HCT116 (cell line): ENCODE measurements around the gene RNPEPL1. TPM values are rescaled to one million over a fixed set of nuclear protein-coding genes. Genes with fewer than 3 reads are reported as not detected.

Experiments used
- ATAC-seq: fragments of 200-7000 bp; cut with Tn5 transposase; 2 replicates; pipeline ENCODE4 v1.9.1; 2020; ENCODE audit warnings: mild to moderate bottlenecking, moderate library complexity
- BruUV-seq: library from RNA; stranded (reverse); fragments of 400-500 nt; replicated peaks from 2 replicates; lab custom pipeline; 2021; lab: Mats Ljungman, UMichigan
- CTCF ChIA-PET: fragments of 300-600 bp; sonication (Branson Sonifier 250); formaldehyde crosslinking; loops from one replicate; lab custom pipeline; 2021; ENCODE audit warnings: antibody characterized with exemption; lab: Charles Lee
- POLR2A ChIA-PET: fragments of 300-600, 350-600 bp; sonication (Branson Sonifier 250); formaldehyde crosslinking; loops from one replicate; lab custom pipeline; 2021; ENCODE audit warnings: antibody characterized with exemption; lab: Charles Lee
- RAD21 ChIA-PET, 2 experiments: fragments of 300-600 bp; sonication (Branson Sonifier 250); formaldehyde crosslinking; loops; one replicate each; lab custom pipeline; 2023; ENCODE audit warnings: low total read pairs in 2 of 2; ENCODE audit not compliant: uncharacterized antibody in 2 of 2, unreplicated experiment in 2 of 2, low non-redundant PET in 1 of 2; lab: Charles Lee
- DNase-seq: peaks from one replicate; pipeline ENCODE4 v3.0.0-alpha.2; 2010; ENCODE audit warnings: low read depth, low spot score
- H2AFZ ChIP-seq: fragments of 200-600 bp; shearing (Covaris generic), sonication (generic); 2 replicates; pipeline ENCODE4 v1.6.1; 2017; ENCODE audit warnings: low read depth, mixed run types, mixed read lengths, antibody characterized with exemption, low read length; ENCODE audit not compliant: poor library complexity, severe bottlenecking
- H3K27ac ChIP-seq: 2 replicates; pipeline ENCODE4 v1.5.1; 2012; ENCODE audit warnings: low read depth, low read length
- H3K27me3 ChIP-seq: fragments of 200-600 bp; sonication (generic); 2 replicates; pipeline ENCODE4 v1.6.1; 2016; ENCODE audit warnings: mixed run types, low read length, mixed read lengths; ENCODE audit not compliant: insufficient read depth
- H3K36me3 ChIP-seq, 2 experiments: fragments of 200-500 bp in 1 of 2; fragments of 200-600 bp in 1 of 2; sonication (Bioruptor generic) in 1 of 2; sonication (generic) in 1 of 2; 2 replicates each; pipeline versions ENCODE4 v1.5.1 to v1.6.1; 2014 to 2016; ENCODE audit warnings: low read length in 2 of 2, inconsistent platforms in 1 of 2, mixed read lengths in 1 of 2, mixed run types in 1 of 2; ENCODE audit not compliant: insufficient read depth in 2 of 2, control insufficient read depth in 1 of 2
- H3K4me1 ChIP-seq, 2 experiments: fragments of 200-600 bp in 1 of 2; sonication (generic) in 1 of 2; 2 replicates each; pipeline versions ENCODE4 v1.5.1 to v1.6.1; 2012 to 2017; ENCODE audit warnings: low read length in 2 of 2, inconsistent platforms in 1 of 2, mild to moderate bottlenecking in 1 of 2, mixed read lengths in 1 of 2, mixed run types in 1 of 2, moderate library complexity in 1 of 2; ENCODE audit not compliant: insufficient read depth in 2 of 2, control insufficient read depth in 1 of 2
- H3K4me2 ChIP-seq: fragments of 200-600 bp; sonication (generic); 2 replicates; pipeline ENCODE4 v1.6.1; 2017; ENCODE audit warnings: mixed run types, low read length, mixed read lengths
- H3K4me3 ChIP-seq, 2 experiments: fragments of 200-600 bp in 1 of 2; sonication (generic) in 1 of 2; replicated peaks in 1 of 2; 2 replicates each; pipeline ENCODE4 v1.5.1; 2011 to 2016; ENCODE audit warnings: low read length in 2 of 2, control low read depth in 1 of 2, low read depth in 1 of 2, mild to moderate bottlenecking in 1 of 2, mixed read lengths in 1 of 2, mixed run types in 1 of 2
- H3K79me2 ChIP-seq: fragments of 200-600 bp; sonication (generic); 2 replicates; pipeline ENCODE4 v1.6.1; 2017; ENCODE audit warnings: mild to moderate bottlenecking, mixed run types, low read length, moderate library complexity, mixed read lengths; ENCODE audit not compliant: insufficient read depth
- H3K9ac ChIP-seq: fragments of 200-600 bp; sonication (generic); 2 replicates; pipeline ENCODE4 v1.6.1; 2016; ENCODE audit warnings: low read length, mixed read lengths
- H3K9me2 ChIP-seq: fragments of 200-600 bp; sonication (generic), shearing (Covaris generic); 2 replicates; pipeline ENCODE4 v1.6.1; 2017; ENCODE audit warnings: mixed run types, mild to moderate bottlenecking, moderate library complexity; ENCODE audit not compliant: insufficient read depth
- H3K9me3 ChIP-seq, 2 experiments: fragments of 200-500 bp in 1 of 2; fragments of 200-600 bp in 1 of 2; sonication (Bioruptor generic) in 1 of 2; sonication (generic) in 1 of 2; 2 replicates each; pipeline ENCODE4 v1.6.1; 2014 to 2017; ENCODE audit warnings: low read length in 2 of 2, mixed read lengths in 2 of 2, inconsistent platforms in 1 of 2, low read depth in 1 of 2, mild to moderate bottlenecking in 1 of 2, mixed run types in 1 of 2, moderate library complexity in 1 of 2; ENCODE audit not compliant: control insufficient read depth in 1 of 2, insufficient read depth in 1 of 2
- H4K20me1 ChIP-seq: fragments of 200-600 bp; sonication (generic), shearing (Covaris generic); 2 replicates; pipeline ENCODE4 v1.6.1; 2017; ENCODE audit warnings: mixed run types, mild to moderate bottlenecking, moderate library complexity; ENCODE audit not compliant: insufficient read depth
- EGR1 ChIP-seq: IDR thresholded peaks from 2 replicates; pipeline ENCODE4 v1.6.1; 2012; ENCODE audit warnings: low read depth
- FOSL1 ChIP-seq: IDR thresholded peaks from 2 replicates; pipeline ENCODE4 v1.6.1; 2012; ENCODE audit warnings: low read depth
- ZFX ChIP-seq: fragments of 450-650 bp; IDR thresholded peaks from 2 replicates; pipeline ENCODE4 v1.6.1; 2017
- intact Hi-C: fragments of 100-400 bp; cut with micrococcal nuclease; formaldehyde crosslinking; loops from 2 replicates; pipeline ENCODE4 v1.10.0; 2022
- total RNA-seq: library from RNA; stranded (reverse); gene quantifications from one replicate; pipeline ENCODE4 v1.2.1, GENCODE V29; 2021; ENCODE audit not compliant: unreplicated experiment

The RNPEPL1 gene
- total RNA-seq, 1 experiment from 2014 or later: 49.7 TPM

GRCh38 chr2:240586198-240586918 is 18.1 kb downstream of the RNPEPL1 start, which contains the start of gene CAPN10 (continued):
- no peak for TF ChIP-seq FOSL1

- Histone ChIP-seq H3K27me3 (no peaks in the 10 kb centered on the region), H3K27ac (peak overlapping the region; percentile 85), H3K79me2 (peaks cover 72% of the 10 kb centered on the region), H4K20me1 (no peaks in the 10 kb centered on the region), H2AFZ (no peak overlapping the region), H3K4me2 (peak overlapping the region; percentile 96), H3K9me3 (no peaks in the 10 kb centered on the region), H3K4me1 (peaks cover 21 to 40% of the 10 kb centered on the region in 2 experiments), H3K4me3 (peak overlapping the region; percentile 98 to 99), H3K9me2 (no peaks in the 10 kb centered on the region), H3K36me3 (peaks cover 3 to 9% of the 10 kb centered on the region in 2 experiments; a peak in 2 of 4 replicates), H3K9ac (peak overlapping the region; percentile 91)
- ChIA-PET POLR2A (interaction anchor here (1.0 to 3.5 kb wide), 5 partner anchors 16 to 36 kb away, joined by 3 to 23 read pairs (median 4); partner anchors contain the start of gene DUSP28), CTCF (interaction anchor here (1.0 to 2.3 kb wide), 7 partner anchors 15 to 253 kb away, joined by 3 to 38 read pairs (median 5); partner anchors contain the start of gene DUSP28), RAD21 (interaction anchor here (1.4 to 2.1 kb wide), 2 partner anchors 21 to 26 kb away, joined by 4 to 6 read pairs; no protein-coding TSS in a partner anchor)
- peak; percentile 29 for ATAC-seq
- DNase-seq: no peak
- TF ChIP-seq EGR1: no peak
- TF ChIP-seq ZFX: 0 out of 2 replicates have a peak, but pooled peaks have one; percentile 5
- intact Hi-C loops: loop anchor here (2.0 kb wide), 1 partner anchor 26 kb away; the partner anchor contains the start of gene DUSP28
- no TSS peak for BruUV-seq
Observed at GRCh38 chr2:240586919-240587800, 18.9 kb downstream of the RNPEPL1 start.
